ENCODE measurements around the gene DMTF1. TPM values are rescaled to one million over a fixed set of nuclear protein-coding genes. Genes with fewer than 3 reads are reported as not detected.
A peak's percentile ranks its signal among the peaks of the same experiment; 100 is the strongest.

Gene DMTF1
- total and polyA plus RNA-seq, 7 donors, result 8.3 to 25.3 (median 16.8) TPM

DNA sequence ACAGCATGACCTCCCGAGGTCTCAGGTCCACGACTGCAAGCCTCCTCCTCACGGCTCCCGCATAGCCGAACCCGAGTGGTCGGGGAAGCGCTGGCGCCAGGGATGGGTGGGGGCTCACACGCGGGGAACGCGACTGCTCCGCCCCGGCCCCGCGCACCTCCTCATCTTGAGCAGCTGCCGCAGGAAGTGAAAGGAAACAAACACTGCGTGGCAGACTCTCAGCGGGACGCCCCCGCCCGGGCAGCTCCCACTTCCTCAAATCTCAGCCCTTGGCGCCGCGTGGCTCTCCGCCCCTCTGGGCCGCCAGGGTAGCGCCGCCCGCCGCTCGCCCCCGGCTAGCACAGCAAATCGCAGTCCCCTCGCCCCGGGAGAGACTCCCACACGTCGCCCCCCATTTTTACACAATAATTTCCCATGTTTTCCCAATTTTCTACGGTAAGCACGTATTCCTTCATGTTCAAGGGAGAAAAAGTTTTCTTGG, 67.3 kb downstream of the DMTF1 start, which contains the start of gene TMEM243:
TSS of gene TMEM243 (minus strand) at position 188 of the 481 bp plus-strand sequence. CDS start 229 bp downstream, outside the sequence.
- 1% methylated on average over 38 to 41 of the region's 41 CpGs for WGBS, 3 donors
- Histone ChIP-seq H3K9me3 (no peaks in the 10 kb centered on the region), H3K4me3 (peak within 1 kb of the TSS; percentile 76), H3K36me3 (ENCODE audit: insufficient read depth in 1 of 2, low read depth in 1 of 2) (no peaks in the 10 kb centered on the region), H3K27me3 (ENCODE audit: insufficient read depth in 3 of 3, low read length in 2 of 3) (peaks cover 0 to 6% (median 0%) of the 10 kb centered on the region in 3 donors), H3K4me1 (peaks cover 9% of the 10 kb centered on the region), H3K27ac (peak within 1 kb of the TSS; percentile 72)
- ATAC-seq, result peak; percentile 65 to 82 (median 77)
- DNase-seq, result peak; percentile 85 to 86
- intact Hi-C loops (cut with DNase I), result no loop called here
- TF ChIP-seq, protein P1, sequence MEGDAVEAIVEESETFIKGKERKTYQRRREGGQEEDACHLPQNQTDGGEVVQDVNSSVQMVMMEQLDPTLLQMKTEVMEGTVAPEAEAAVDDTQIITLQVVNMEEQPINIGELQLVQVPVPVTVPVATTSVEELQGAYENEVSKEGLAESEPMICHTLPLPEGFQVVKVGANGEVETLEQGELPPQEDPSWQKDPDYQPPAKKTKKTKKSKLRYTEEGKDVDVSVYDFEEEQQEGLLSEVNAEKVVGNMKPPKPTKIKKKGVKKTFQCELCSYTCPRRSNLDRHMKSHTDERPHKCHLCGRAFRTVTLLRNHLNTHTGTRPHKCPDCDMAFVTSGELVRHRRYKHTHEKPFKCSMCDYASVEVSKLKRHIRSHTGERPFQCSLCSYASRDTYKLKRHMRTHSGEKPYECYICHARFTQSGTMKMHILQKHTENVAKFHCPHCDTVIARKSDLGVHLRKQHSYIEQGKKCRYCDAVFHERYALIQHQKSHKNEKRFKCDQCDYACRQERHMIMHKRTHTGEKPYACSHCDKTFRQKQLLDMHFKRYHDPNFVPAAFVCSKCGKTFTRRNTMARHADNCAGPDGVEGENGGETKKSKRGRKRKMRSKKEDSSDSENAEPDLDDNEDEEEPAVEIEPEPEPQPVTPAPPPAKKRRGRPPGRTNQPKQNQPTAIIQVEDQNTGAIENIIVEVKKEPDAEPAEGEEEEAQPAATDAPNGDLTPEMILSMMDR (IDR thresholded peaks at IDR 0.05), result no peak

GRCh38 chr7:87220026-87220733, 67.9 kb downstream of the DMTF1 start:
- Histone ChIP-seq H3K4me1 (peaks cover 9% of the 10 kb centered on the region), H3K27ac (peak overlapping the region; percentile 72), H3K36me3 (ENCODE audit: insufficient read depth in 1 of 2, low read depth in 1 of 2) (no peaks in the 10 kb centered on the region), H3K27me3 (ENCODE audit: insufficient read depth in 3 of 3, low read length in 2 of 3) (peaks cover 0 to 6% (median 0%) of the 10 kb centered on the region in 3 donors), H3K4me3 (peak overlapping the region; percentile 76), H3K9me3 (no peaks in the 10 kb centered on the region)
- peak; percentile 73 to 86 (median 81) for ATAC-seq
- TF ChIP-seq, protein P1 (IDR thresholded peaks at IDR 0.05), result no peak
- intact Hi-C loops (cut with DNase I), result no loop called here
- peak; percentile 78 to 85 for DNase-seq
- WGBS, 3 donors, result 0 to 1% (median 0%) methylated on average over 56 to 75 of the region's 75 CpGs

DNA sequence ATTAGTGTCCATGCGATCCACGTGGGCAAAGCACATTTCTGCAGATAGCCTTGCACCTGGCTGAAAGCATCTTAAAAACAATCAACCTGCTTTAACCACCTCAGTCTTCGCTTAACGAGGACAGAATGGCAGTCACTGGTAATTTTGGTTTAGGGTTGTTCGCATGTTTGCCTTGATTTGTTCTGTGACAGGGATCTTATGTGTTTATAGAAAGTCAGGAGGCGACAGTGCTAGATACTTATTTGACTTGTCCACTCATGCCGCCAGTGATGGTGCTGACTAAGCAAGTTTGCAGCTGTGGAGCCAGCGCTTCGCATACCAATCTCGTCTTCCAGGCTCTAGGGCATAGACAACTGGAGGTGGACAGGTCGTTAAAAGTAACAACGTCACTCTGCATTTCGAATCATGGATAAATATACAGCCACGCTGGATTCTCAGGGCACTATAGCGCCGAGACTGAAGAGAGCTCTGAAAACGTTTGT, 68.5 kb downstream of the DMTF1 start:
- TF ChIP-seq, protein P1 (IDR thresholded peaks at IDR 0.05), result no peak
- H3K36me3 ChIP-seq (ENCODE audit: insufficient read depth in 1 of 2, low read depth in 1 of 2), result no peaks in the 10 kb centered on the region
- no peak overlapping the region for H3K27ac ChIP-seq
- intact Hi-C loops (cut with DNase I), result no loop called here
- H3K4me3 ChIP-seq, result peak overlapping the region; percentile 76
- H3K4me1 ChIP-seq, result peaks cover 9% of the 10 kb centered on the region
- ATAC-seq, result peak; percentile 21 to 66 (median 59)
- WGBS, 3 donors, result 2 to 6% (median 3%) methylated on average over 17 of the region's 17 CpGs
- no peaks in the 10 kb centered on the region for H3K9me3 ChIP-seq
- H3K27me3 ChIP-seq (ENCODE audit: insufficient read depth in 3 of 3, low read length in 2 of 3), result peaks cover 0 to 6% (median 0%) of the 10 kb centered on the region in 3 donors
- no peak for DNase-seq

- H3K27me3 ChIP-seq (ENCODE audit: insufficient read depth in 3 of 3, low read length in 2 of 3), result peaks cover 0 to 6% (median 0%) of the 10 kb centered on the region in 3 donors
- H3K9me3 ChIP-seq, result no peaks in the 10 kb centered on the region
- WGBS, 3 donors, result 86 to 100% (median 93%) methylated on average over 1 of the region's 1 CpG
- H3K36me3 ChIP-seq (ENCODE audit: insufficient read depth in 1 of 2, low read depth in 1 of 2), result no peaks in the 10 kb centered on the region
- no peak for ATAC-seq
- H3K4me1 ChIP-seq, result peaks cover 5% of the 10 kb centered on the region
- no peak for DNase-seq
- intact Hi-C loops (cut with DNase I), result no loop called here
- no peak overlapping the region for H3K27ac ChIP-seq
- H3K4me3 ChIP-seq, result no peak overlapping the region
- TF ChIP-seq, protein P1 (IDR thresholded peaks at IDR 0.05), result no peak
These were observed 71.4 kb downstream of the DMTF1 start for GRCh38 chr7:87223666-87224065.

Measured in psoas muscle (tissue), 8 donors.